ENCODE results near the gene ATP11B. TPM values are rescaled to one million over a fixed set of nuclear protein-coding genes. Genes with fewer than 3 reads are reported as not detected.

ATP11B gene
- total RNA-seq, 2 donors from 2014 or later, result 28.9 to 36.2 TPM

DNA sequence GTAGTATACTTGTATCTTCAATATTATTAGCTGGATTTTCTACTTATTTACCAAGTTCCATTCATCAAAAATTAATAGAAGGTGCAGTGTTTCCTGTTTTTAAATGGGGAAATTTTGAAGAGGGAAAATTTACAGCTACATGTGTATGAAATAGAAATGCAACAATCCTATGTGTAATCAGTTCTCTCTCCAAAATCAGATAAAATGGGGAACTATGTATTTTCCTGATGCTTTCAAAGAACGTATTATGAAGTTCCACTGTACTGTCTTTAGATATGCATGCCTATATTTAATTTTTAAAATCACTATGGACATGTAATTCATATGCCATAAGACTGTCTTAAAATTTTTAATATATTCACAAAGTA lies 143.6 kb downstream of the ATP11B start:
- H3K27me3 ChIP-seq, result no peaks in the 10 kb centered on the region
- H3K4me1 ChIP-seq, result peaks cover 0 to 12% of the 10 kb centered on the region in 2 donors
- H3K4me3 ChIP-seq, result no peak overlapping the region
- peaks cover 0 to 9% of the 10 kb centered on the region in 2 donors for H3K9me3 ChIP-seq
- no peaks in the 10 kb centered on the region for H3K36me3 ChIP-seq
- no peak overlapping the region for H3K27ac ChIP-seq
- DNase-seq (ENCODE audit: low spot score), result no peak
- TF ChIP-seq, protein P1, sequence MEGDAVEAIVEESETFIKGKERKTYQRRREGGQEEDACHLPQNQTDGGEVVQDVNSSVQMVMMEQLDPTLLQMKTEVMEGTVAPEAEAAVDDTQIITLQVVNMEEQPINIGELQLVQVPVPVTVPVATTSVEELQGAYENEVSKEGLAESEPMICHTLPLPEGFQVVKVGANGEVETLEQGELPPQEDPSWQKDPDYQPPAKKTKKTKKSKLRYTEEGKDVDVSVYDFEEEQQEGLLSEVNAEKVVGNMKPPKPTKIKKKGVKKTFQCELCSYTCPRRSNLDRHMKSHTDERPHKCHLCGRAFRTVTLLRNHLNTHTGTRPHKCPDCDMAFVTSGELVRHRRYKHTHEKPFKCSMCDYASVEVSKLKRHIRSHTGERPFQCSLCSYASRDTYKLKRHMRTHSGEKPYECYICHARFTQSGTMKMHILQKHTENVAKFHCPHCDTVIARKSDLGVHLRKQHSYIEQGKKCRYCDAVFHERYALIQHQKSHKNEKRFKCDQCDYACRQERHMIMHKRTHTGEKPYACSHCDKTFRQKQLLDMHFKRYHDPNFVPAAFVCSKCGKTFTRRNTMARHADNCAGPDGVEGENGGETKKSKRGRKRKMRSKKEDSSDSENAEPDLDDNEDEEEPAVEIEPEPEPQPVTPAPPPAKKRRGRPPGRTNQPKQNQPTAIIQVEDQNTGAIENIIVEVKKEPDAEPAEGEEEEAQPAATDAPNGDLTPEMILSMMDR (IDR thresholded peaks at IDR 0.05), result no peak

DNA sequence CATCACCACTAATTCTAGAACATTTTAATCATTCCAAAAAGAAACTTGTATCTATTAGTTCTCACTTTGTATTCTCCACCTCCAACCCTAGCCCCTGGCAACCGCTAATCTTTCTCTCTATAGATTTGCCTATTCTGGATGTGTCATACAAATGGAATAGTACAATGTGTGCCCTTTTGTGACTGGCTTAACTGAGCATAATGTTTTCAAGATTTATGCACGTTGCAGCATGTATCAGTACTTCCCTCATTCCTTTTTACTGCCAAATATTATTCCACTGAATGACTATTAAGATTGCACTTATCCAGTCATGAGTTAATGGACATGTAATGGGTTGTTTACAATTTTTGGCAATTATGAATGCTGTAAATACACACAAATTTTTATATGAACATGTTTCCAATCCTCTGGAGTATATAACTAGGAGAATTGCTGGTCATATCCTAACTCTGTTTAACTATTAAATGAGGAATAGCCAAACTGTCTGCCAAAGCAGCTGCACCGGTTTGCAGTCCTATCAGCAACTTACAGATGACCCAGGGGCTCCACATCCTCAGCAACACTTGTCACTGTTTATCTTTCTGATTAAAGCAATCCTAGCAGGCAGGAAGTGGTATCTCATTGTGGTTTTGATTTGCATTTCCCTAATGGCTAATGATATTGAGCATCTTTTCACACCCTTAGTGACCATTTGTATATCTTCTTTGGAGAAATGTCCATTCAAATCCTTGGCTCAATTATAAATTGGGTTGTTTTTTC lies 144.2 kb downstream of the ATP11B start:
- Histone ChIP-seq H3K4me1 (peaks cover 0 to 12% of the 10 kb centered on the region in 2 donors), H3K36me3 (no peaks in the 10 kb centered on the region), H3K27me3 (no peaks in the 10 kb centered on the region), H3K9me3 (peaks cover 0 to 5% of the 10 kb centered on the region in 2 donors), H3K27ac (no peak overlapping the region), H3K4me3 (no peak overlapping the region)
- TF ChIP-seq, protein P1 (IDR thresholded peaks at IDR 0.05), result no peak
- DNase-seq (ENCODE audit: low spot score), result no peak

DNA sequence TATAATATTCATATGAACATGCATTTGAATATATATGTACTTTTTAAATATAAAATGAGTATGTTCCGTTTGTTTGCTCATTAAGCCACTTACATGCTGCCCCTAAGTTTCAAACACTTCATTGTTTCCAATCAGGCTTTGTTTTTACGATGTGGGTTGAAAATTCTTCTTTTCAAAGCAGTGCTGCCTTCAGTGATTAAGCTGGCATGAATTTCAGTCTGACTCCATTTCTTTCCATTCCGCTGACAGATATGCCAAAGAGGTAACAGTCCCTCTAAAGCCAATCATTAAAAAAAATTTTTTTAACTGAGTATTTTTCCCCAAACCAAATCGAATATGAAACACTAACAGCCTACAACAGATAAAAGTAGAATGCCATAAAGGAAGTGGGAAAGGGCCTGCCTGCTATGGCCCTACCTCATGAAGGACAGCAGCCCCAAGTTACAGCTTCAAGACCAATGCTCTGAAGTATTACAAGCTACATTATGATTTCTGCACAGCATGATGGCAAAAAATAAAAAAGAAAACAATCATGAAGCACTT lies 147.0 kb downstream of the ATP11B start:
- H3K4me3 ChIP-seq, result no peak overlapping the region
- peaks cover 0 to 12% of the 10 kb centered on the region in 2 donors for H3K4me1 ChIP-seq
- TF ChIP-seq, protein P1 (IDR thresholded peaks at IDR 0.05), result no peak
- no peak overlapping the region for H3K27ac ChIP-seq
- H3K36me3 ChIP-seq, result peaks cover 11% of the 10 kb centered on the region
- no peaks in the 10 kb centered on the region for H3K27me3 ChIP-seq
- DNase-seq (ENCODE audit: low spot score), result no peak
- H3K9me3 ChIP-seq, result no peaks in the 10 kb centered on the region

DNA sequence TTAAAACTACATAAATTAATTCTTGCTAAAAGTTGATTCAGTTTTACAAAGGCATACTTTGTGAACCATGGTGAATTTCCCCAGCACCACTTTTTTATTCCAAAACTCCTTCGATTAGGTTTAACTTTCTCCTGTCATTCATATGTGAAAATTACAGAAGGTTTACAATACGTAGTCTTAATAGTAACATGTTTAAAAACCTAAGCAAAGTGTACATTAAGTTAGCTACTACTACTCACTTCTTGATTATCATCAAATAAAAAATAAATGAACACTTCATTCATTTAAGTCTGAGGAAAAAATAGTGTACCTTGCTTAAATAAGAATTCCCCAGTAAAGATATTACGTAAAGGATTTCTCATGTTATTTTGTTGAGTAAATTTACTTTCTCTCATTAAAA lies 148.4 kb downstream of the ATP11B start:
- H3K9me3 ChIP-seq, result no peaks in the 10 kb centered on the region
- no peak overlapping the region for H3K4me3 ChIP-seq
- no peak for DNase-seq (ENCODE audit: low spot score)
- no peaks in the 10 kb centered on the region for H3K27me3 ChIP-seq
- H3K4me1 ChIP-seq, result peaks cover 0 to 6% of the 10 kb centered on the region in 2 donors
- TF ChIP-seq, protein P1 (IDR thresholded peaks at IDR 0.05), result no peak
- no peak overlapping the region for H3K27ac ChIP-seq
- peaks cover 21% of the 10 kb centered on the region for H3K36me3 ChIP-seq

DNA sequence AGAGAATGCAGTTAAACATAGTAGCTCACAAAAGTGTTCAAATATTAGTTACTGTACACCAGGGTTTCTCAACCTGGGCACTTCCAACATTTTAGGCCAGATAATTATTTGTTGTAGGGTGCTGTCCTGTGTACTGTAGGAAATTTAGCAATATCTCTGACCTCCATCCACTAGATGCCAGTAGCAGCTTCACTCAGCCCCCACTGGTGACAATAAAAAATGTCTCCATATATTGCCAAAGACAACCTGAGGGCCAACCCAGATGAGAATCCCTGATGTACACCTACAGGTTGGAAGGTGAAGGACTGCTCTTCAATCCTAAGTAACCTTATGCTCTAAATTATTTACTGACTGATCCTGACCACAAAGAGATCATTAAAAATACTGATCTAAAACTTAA lies 154.6 kb downstream of the ATP11B start:
- Histone ChIP-seq H3K4me1 (no peaks in the 10 kb centered on the region), H3K4me3 (no peak overlapping the region), H3K27ac (no peak overlapping the region), H3K36me3 (peaks cover 24% of the 10 kb centered on the region), H3K9me3 (no peaks in the 10 kb centered on the region), H3K27me3 (no peaks in the 10 kb centered on the region)
- DNase-seq (ENCODE audit: low spot score), result no peak
- TF ChIP-seq, protein P1 (IDR thresholded peaks at IDR 0.05), result no peak
